Measurements from ENCODE around the gene PI4KB. TPM values are rescaled to one million over a fixed set of nuclear protein-coding genes. Genes with fewer than 3 reads are reported as not detected.

The PI4KB gene
- total and polyA plus RNA-seq, 9 of the 15 experiments (the other 6 are each of a cell fraction or from before 2014, with no cell fraction given) = 3.1 to 65.4 (median 45.1) TPM

- TF ChIP-seq, protein P1, sequence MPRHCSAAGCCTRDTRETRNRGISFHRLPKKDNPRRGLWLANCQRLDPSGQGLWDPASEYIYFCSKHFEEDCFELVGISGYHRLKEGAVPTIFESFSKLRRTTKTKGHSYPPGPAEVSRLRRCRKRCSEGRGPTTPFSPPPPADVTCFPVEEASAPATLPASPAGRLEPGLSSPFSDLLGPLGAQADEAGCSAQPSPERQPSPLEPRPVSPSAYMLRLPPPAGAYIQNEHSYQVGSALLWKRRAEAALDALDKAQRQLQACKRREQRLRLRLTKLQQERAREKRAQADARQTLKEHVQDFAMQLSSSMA (CRISPR knock-in tag; IDR thresholded peaks at IDR 0.05) = no peak
- TF ChIP-seq SRF (CRISPR knock-in tag; IDR thresholded peaks at IDR 0.05) (0 out of 4 replicates have a peak, but pooled peaks of 1 of the 2 experiments have one; percentile 49), NFXL1 (CRISPR knock-in tag; IDR thresholded peaks at IDR 0.05) (0 out of 2 replicates have a peak, but pooled peaks have one; percentile 24), FOXP1 (CRISPR knock-in tag; IDR thresholded peaks at IDR 0.05) (peak; percentile 35; the same call in 1 of the 2 replicates), ZBTB12 (CRISPR knock-in tag; IDR thresholded peaks at IDR 0.05) (peak; percentile 65), ESRRA (IDR thresholded peaks at IDR 0.05; ENCODE audit: borderline replicate concordance, low read depth) (peak; percentile 45; the same call in 1 of the 2 replicates), KAT7 (CRISPR knock-in tag; IDR thresholded peaks at IDR 0.05; ENCODE audit: borderline replicate concordance) (no peak), CUX1 (CRISPR knock-in tag; IDR thresholded peaks at IDR 0.05) (no peak; the same call in 1 of the 2 replicates), CBX8 (IDR thresholded peaks at IDR 0.05; ENCODE audit: borderline replicate concordance, extremely low read depth, low read depth, low read length, poor library complexity, severe bottlenecking) (no peak), GATA2 (CRISPR knock-in tag; IDR thresholded peaks at IDR 0.05) (no peak), CHCHD3 (CRISPR knock-in tag; IDR thresholded peaks at IDR 0.05) (no peak), ZSCAN32 (CRISPR knock-in tag; IDR thresholded peaks at IDR 0.05) (no peak), ZC3H8 (IDR thresholded peaks at IDR 0.05) (no peak), MYC (IDR thresholded peaks at IDR 0.05; ENCODE audit: low read depth, low read length) (peak; percentile 85), MYC (CRISPR knock-in tag; IDR thresholded peaks at IDR 0.05; ENCODE audit: borderline replicate concordance, low read depth) (no peak; the same call in 1 of the 2 replicates), PTTG1 (tag; IDR thresholded peaks at IDR 0.05; ENCODE audit: low read depth) (no peak), ZNF146 (CRISPR knock-in tag; IDR thresholded peaks at IDR 0.05; ENCODE audit: unreplicated experiment) (no peak)
- TF ChIP-seq, protein P2, sequence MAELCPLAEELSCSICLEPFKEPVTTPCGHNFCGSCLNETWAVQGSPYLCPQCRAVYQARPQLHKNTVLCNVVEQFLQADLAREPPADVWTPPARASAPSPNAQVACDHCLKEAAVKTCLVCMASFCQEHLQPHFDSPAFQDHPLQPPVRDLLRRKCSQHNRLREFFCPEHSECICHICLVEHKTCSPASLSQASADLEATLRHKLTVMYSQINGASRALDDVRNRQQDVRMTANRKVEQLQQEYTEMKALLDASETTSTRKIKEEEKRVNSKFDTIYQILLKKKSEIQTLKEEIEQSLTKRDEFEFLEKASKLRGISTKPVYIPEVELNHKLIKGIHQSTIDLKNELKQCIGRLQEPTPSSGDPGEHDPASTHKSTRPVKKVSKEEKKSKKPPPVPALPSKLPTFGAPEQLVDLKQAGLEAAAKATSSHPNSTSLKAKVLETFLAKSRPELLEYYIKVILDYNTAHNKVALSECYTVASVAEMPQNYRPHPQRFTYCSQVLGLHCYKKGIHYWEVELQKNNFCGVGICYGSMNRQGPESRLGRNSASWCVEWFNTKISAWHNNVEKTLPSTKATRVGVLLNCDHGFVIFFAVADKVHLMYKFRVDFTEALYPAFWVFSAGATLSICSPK (IDR thresholded peaks at IDR 0.05; ENCODE audit: borderline replicate concordance) = no peak
Measured at GRCh38 chr1:151311589-151312331, 15.5 kb downstream of the PI4KB start (continued).
